SK-N-SH (cell line): ENCODE results near the gene RBM28. TPM values are rescaled to one million over a fixed set of nuclear protein-coding genes. Genes with fewer than 3 reads are reported as not detected.

Experiments used
- CTCF ChIA-PET: fragments of 300-600, 350-600 bp; formaldehyde crosslinking; extraction: SDS; loops from one replicate; lab custom pipeline; 2021; lab: Yijun Ruan, JAX
- POLR2A ChIA-PET: fragments of 350-600 bp; sonication (Branson Sonifier 250); formaldehyde crosslinking; extraction: SDS; loops from one replicate; lab custom pipeline; 2020; ENCODE audit warnings: antibody characterized with exemption, inconsistent platforms; lab: Yijun Ruan, JAX
- DNase-seq: peaks from one replicate; pipeline ENCODE4 v3.0.0; 2012
- H2AFZ ChIP-seq: fragments of 200-600 bp; sonication (generic); 2 replicates; pipeline ENCODE4 v1.8.1; 2016; ENCODE audit warnings: antibody characterized with exemption, mild to moderate bottlenecking, low read depth
- H3F3A ChIP-seq: fragments of 200-600 bp; sonication (generic); replicated peaks from 2 replicates; pipeline ENCODE3; 2016; ENCODE audit warnings: antibody characterized with exemption, mild to moderate bottlenecking; ENCODE audit not compliant: insufficient read depth
- H3K27ac ChIP-seq, 2 experiments: fragments of 200-500 bp in 1 of 2; fragments of 200-600 bp in 1 of 2; sonication (Bioruptor generic) in 1 of 2; sonication (generic), shearing (Covaris generic) in 1 of 2; 2 replicates each; pipeline versions ENCODE4 v1.5.1 to v1.6.1; 2014 to 2016; ENCODE audit warnings: low read depth in 2 of 2, inconsistent platforms in 1 of 2, low read length in 1 of 2, mild to moderate bottlenecking in 1 of 2, mixed read lengths in 1 of 2
- H3K27me3 ChIP-seq: fragments of 200-600 bp; sonication (generic), shearing (Covaris generic); 2 replicates; pipeline ENCODE4 v1.6.1; 2016; ENCODE audit warnings: mixed run types; ENCODE audit not compliant: insufficient read depth
- H3K36me3 ChIP-seq, 2 experiments: fragments of 200-500 bp in 1 of 2; fragments of 200-600 bp in 1 of 2; sonication (Bioruptor generic) in 1 of 2; sonication (generic) in 1 of 2; replicated peaks in 1 of 2; 2 replicates each; pipeline versions ENCODE3 to v1.5.1; 2014 to 2016; ENCODE audit warnings: low read length in 1 of 2, mild to moderate bottlenecking in 1 of 2; ENCODE audit not compliant: insufficient read depth in 2 of 2, control insufficient read depth in 1 of 2
- H3K4me1 ChIP-seq, 2 experiments: fragments of 200-500 bp in 1 of 2; fragments of 200-600 bp in 1 of 2; sonication (Bioruptor generic) in 1 of 2; sonication (generic), shearing (Covaris generic) in 1 of 2; 2 replicates each; pipeline versions ENCODE4 v1.5.1 to v1.6.1; 2014 to 2016; ENCODE audit warnings: low read depth in 1 of 2, low read length in 1 of 2, mixed run types in 1 of 2; ENCODE audit not compliant: insufficient read depth in 2 of 2, control insufficient read depth in 1 of 2
- H3K4me2 ChIP-seq: fragments of 200-600 bp; sonication (generic), shearing (Covaris generic); 2 replicates; pipeline ENCODE4 v1.6.1; 2017; ENCODE audit warnings: mixed run types
- H3K4me3 ChIP-seq, 2 experiments: fragments of 200-500 bp in 1 of 2; fragments of 200-600 bp in 1 of 2; sonication (Bioruptor generic) in 1 of 2; sonication (generic), shearing (Covaris generic) in 1 of 2; 2 replicates each; pipeline versions ENCODE4 v1.5.1 to v1.8.1; 2014 to 2016; ENCODE audit warnings: low read depth in 2 of 2, inconsistent platforms in 1 of 2, low read length in 1 of 2, mild to moderate bottlenecking in 1 of 2, mixed read lengths in 1 of 2, moderate library complexity in 1 of 2
- H3K79me2 ChIP-seq: fragments of 200-600 bp; sonication (generic); 2 replicates; pipeline ENCODE4 v1.8.1; 2017; ENCODE audit warnings: mild to moderate bottlenecking; ENCODE audit not compliant: insufficient read depth
- H3K9ac ChIP-seq: fragments of 200-600 bp; sonication (generic); 2 replicates; pipeline ENCODE4 v1.6.1; 2017; ENCODE audit warnings: mixed run types
- H3K9me2 ChIP-seq: fragments of 200-600 bp; sonication (generic); 2 replicates; pipeline ENCODE4 v1.6.1; 2017; ENCODE audit warnings: mixed run types
- H3K9me3 ChIP-seq: fragments of 200-600 bp; sonication (generic); 2 replicates; pipeline ENCODE4 v1.6.1; 2017; ENCODE audit warnings: mixed run types, mild to moderate bottlenecking, moderate library complexity
- H4K20me1 ChIP-seq: fragments of 200-600 bp; sonication (generic); 2 replicates; pipeline ENCODE4 v1.6.1; 2017; ENCODE audit warnings: mild to moderate bottlenecking, mixed run types; ENCODE audit not compliant: insufficient read depth
- CHD2 ChIP-seq: fragments of 150-350 bp; IDR thresholded peaks from 2 replicates; pipeline ENCODE4 v1.6.1; 2018; ENCODE audit warnings: low read length; ENCODE audit not compliant: partially characterized antibody
- CTCF ChIP-seq: fragments of 200-600 bp; sonication (generic); IDR thresholded peaks from 2 replicates; pipeline ENCODE4 v1.6.1; 2017; ENCODE audit warnings: antibody characterized with exemption, mild to moderate bottlenecking, moderate library complexity
- EP300 ChIP-seq, 2 experiments: IDR thresholded peaks; 2 replicates each; pipeline versions ENCODE4 v1.4.0 to v1.6.1; 2012; ENCODE audit warnings: borderline replicate concordance in 1 of 2, low read depth in 1 of 2, low read length in 1 of 2
- FOXJ3 ChIP-seq: sonication (generic); formaldehyde crosslinking; IDR thresholded peaks from 2 replicates; pipeline ENCODE4 v1.5.1; 2020; ENCODE audit warnings: mild to moderate bottlenecking, missing genetic modification reagents
- FOXM1 ChIP-seq: IDR thresholded peaks from 2 replicates; pipeline ENCODE4 v1.4.0; 2012; ENCODE audit warnings: low read depth, mild to moderate bottlenecking
- GABPA ChIP-seq: IDR thresholded peaks from 2 replicates; pipeline ENCODE4 v1.4.0; 2012; ENCODE audit warnings: low read depth, mild to moderate bottlenecking
- JUND ChIP-seq: IDR thresholded peaks from 2 replicates; pipeline ENCODE4 v1.4.0; 2012
- MAX ChIP-seq: IDR thresholded peaks from 2 replicates; pipeline ENCODE4 v1.4.0; 2012; ENCODE audit warnings: low read depth
- MEF2A ChIP-seq: IDR thresholded peaks from 2 replicates; pipeline ENCODE4 v1.4.0; 2012; ENCODE audit warnings: low read depth, borderline replicate concordance
- MXI1 ChIP-seq: IDR thresholded peaks from 2 replicates; pipeline ENCODE4 v1.6.1; 2012; ENCODE audit warnings: mild to moderate bottlenecking, low read depth, low read length, improper control_type of control experiment
- NFIC ChIP-seq: IDR thresholded peaks from 2 replicates; pipeline ENCODE4 v1.4.0; 2012; ENCODE audit warnings: borderline replicate concordance
- PBX3 ChIP-seq: IDR thresholded peaks from 2 replicates; pipeline ENCODE4; 2012
- RFX5 ChIP-seq: IDR thresholded peaks from 2 replicates; pipeline ENCODE4 v1.6.1; 2012; ENCODE audit warnings: mild to moderate bottlenecking, improper control_type of control experiment, low read length
- RXRA ChIP-seq: IDR thresholded peaks from 2 replicates; pipeline ENCODE4 v1.4.0; 2012; ENCODE audit warnings: low read depth, mild to moderate bottlenecking, borderline replicate concordance
- SIN3A ChIP-seq: IDR thresholded peaks from 2 replicates; pipeline ENCODE4 v1.6.1; 2012; ENCODE audit warnings: low read depth, mild to moderate bottlenecking, low read length, moderate library complexity, borderline replicate concordance
- SMC3 ChIP-seq: IDR thresholded peaks from 2 replicates; pipeline ENCODE4 v1.6.1; 2012; ENCODE audit warnings: low read depth, low read length, improper control_type of control experiment
- TAF1 ChIP-seq: IDR thresholded peaks from 2 replicates; pipeline ENCODE4 v1.6.1; 2012; ENCODE audit warnings: low read depth, mild to moderate bottlenecking, low read length, moderate library complexity, borderline replicate concordance
- USF1 ChIP-seq: IDR thresholded peaks from 2 replicates; pipeline ENCODE4 v1.4.0; 2012; ENCODE audit warnings: low read depth, borderline replicate concordance
- ZBTB33 ChIP-seq: IDR thresholded peaks from 2 replicates; pipeline ENCODE4 v1.4.0; 2012; ENCODE audit warnings: low read depth, borderline replicate concordance
- WGBS: methylation state at CpG from one replicate; pipeline ENCODE4 v1.1.6; 2017; ENCODE audit warnings: low lambda C conversion rate; 5-methylcytosine and 5-hydroxymethylcytosine counted together
- polyA plus RNA-seq, 3 experiments: library from polyadenylated mRNA; depleted of rRNA; stranded (reverse); fragments of >200 nt; gene quantifications; 2 replicates each; pipeline ENCODE4 v1.2.3, GENCODE V29; 2012

RBM28 gene
- polyA plus RNA-seq, 1 of the 3 experiments (the other 2 are of a cell fraction) = 29.1 TPM

- Histone ChIP-seq H3K4me1 (peaks cover 0 to 27% of the 10 kb centered on the region in 2 experiments; a peak in 1 of 4 replicates), H3K9me2 (no peaks in the 10 kb centered on the region), H3K27ac (no peak overlapping the region), H2AFZ (no peak overlapping the region), H3K4me3 (no peak overlapping the region), H3K27me3 (no peaks in the 10 kb centered on the region), H3K9me3 (no peaks in the 10 kb centered on the region), H3K4me2 (no peak overlapping the region), H3K9ac (no peak overlapping the region), H3K36me3 (peaks cover 14 to 44% of the 10 kb centered on the region in 2 experiments), H3K79me2 (no peaks in the 10 kb centered on the region), H3F3A (peaks cover 8% of the 10 kb centered on the region), H4K20me1 (no peaks in the 10 kb centered on the region)
- CTCF ChIA-PET = interaction anchor here (1.1 to 50.3 kb wide), 7 partner anchors 12 to 70 kb away, joined by 3 to 1901 read pairs (median 71); partner anchors contain the start of genes IMPDH1, PRRT4 and RBM28
- peak; percentile 20 for DNase-seq
- TF ChIP-seq USF1 = no peak
- TF ChIP-seq CTCF = no peak
- no peak for TF ChIP-seq NFIC
- TF ChIP-seq JUND = no peak
- TF ChIP-seq ZBTB33 = no peak
- TF ChIP-seq SMC3 = no peak
- no peak for TF ChIP-seq MXI1
- no peak for TF ChIP-seq SIN3A
- no peak for TF ChIP-seq PBX3
- no peak for TF ChIP-seq TAF1
- TF ChIP-seq MAX = no peak
- no peak for TF ChIP-seq FOXJ3 (CRISPR knock-in tag)
- no peak for TF ChIP-seq FOXM1
- TF ChIP-seq RXRA = no peak
- no peak for TF ChIP-seq EP300 (IDR thresholded peaks at IDR 0.05; ENCODE audit: borderline replicate concordance in 1 of 2, low read depth in 1 of 2, low read length in 1 of 2)
- no peak for TF ChIP-seq MEF2A
- no peak for TF ChIP-seq CHD2
- no peak for TF ChIP-seq RFX5
- no peak for TF ChIP-seq GABPA
- 100% methylated on average over 3 of the region's 7 CpGs for WGBS
- POLR2A ChIA-PET = interaction anchor here (0.9 to 6.6 kb wide), 3 partner anchors 13 to 42 kb away, joined by 4 to 107 read pairs (median 5); no protein-coding TSS in a partner anchor
Measured at GRCh38 chr7:128391805-128392204, 48.1 kb upstream of the RBM28 start.
